ENCODE results near the gene CERKL.
"Not testable (repeated sequence)": the region's sequence is repeated elsewhere in the genome, so short reads cannot be mapped to it uniquely, and the experiment has no call there.

CERKL gene, protein sequence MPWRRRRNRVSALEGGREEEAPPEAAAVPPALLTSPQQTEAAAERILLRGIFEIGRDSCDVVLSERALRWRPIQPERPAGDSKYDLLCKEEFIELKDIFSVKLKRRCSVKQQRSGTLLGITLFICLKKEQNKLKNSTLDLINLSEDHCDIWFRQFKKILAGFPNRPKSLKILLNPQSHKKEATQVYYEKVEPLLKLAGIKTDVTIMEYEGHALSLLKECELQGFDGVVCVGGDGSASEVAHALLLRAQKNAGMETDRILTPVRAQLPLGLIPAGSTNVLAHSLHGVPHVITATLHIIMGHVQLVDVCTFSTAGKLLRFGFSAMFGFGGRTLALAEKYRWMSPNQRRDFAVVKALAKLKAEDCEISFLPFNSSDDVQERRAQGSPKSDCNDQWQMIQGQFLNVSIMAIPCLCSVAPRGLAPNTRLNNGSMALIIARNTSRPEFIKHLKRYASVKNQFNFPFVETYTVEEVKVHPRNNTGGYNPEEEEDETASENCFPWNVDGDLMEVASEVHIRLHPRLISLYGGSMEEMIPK

DNA sequence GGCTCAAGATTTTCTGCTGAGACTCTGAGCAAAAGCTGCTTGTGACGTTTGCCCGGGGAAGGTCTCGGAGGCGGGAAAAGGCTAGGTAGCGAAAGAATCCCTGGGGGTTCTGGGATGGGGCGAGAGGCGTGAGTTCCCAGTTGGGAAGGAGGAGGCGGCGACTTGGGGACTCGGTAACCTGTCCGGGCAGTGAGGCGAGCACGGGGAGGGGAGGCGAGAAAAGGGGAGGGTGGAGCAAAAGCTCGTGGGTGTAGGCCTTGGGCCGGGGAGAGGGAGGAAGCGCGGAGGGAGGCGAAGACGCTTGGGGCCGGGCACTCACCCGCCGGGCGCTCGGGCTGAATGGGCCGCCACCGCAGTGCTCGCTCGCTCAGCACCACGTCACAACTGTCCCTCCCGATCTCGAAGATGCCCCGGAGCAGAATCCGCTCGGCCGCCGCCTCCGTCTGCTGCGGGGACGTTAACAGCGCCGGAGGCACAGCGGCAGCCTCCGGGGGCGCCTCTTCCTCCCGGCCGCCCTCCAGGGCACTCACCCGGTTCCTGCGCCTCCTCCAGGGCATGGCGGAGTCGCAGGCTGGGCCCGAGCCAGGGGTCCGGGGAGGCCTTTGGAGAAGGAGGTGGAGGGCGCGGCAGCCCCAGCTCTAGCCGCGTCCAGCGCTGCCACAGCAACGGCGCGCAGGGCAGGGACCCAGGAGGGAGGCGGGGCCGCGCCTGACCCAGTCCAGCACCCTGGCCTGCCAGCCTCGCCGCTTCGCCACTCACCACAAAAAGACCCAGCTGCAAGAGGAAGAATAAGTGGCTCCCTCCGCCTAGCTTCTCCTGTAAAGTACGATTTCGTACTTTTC lies at the start of gene CERKL:
CERKL (minus strand) TSS at position 656 of the 842 bp plus-strand sequence; CDS start at position 557, 99 bp downstream.
- peak in 1 of 3 experiments; percentile 14 for DNase-seq (ENCODE audit: low read depth in 3 of 3)

DNA sequence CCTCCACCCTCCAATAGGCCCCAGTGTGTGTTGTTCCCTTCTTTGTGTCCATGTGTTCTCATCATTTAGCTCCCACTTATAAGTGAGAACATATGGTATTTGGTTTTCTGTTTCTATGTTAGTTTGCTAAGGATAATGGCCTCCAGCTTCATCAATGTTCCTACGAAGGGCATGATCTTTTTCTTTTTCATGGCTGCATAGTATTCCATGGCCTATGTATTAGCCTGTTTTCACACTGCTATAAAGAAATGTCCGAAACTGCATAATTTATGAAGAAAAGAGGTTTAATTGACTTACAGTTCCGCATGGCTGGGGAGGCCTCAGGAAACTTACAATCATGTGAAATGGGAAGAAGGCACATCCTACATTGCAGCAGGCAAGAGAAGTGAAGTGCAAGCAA lies 45.6 kb upstream of the CERKL start:
- DNase-seq (ENCODE audit: low read depth in 3 of 3), result not testable (repeated sequence)

GRCh38 chr2:181698223-181698622 lies 41.3 kb upstream of the CERKL start:
- DNase-seq (ENCODE audit: low read depth in 3 of 3), result no peak

DNA sequence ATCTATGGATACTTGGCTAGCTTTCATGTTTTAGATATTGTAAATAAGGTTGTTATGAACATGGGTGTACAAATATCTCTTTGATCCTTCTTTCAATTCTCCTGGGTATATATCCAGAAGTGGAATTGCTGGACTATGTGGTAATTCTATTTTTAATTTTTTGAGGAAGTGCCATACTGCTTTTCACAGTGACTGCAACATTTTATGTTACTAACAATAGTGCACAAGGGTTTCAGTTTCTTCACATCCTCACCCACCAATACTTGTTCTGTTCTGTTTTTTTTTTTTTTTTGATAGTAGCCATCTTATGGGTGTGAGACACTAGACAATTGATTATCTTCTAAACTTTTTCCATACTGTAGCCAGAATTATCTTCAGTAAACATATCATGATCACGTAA lies 40.7 kb upstream of the CERKL start:
- DNase-seq (ENCODE audit: low read depth in 3 of 3), result no peak

DNA sequence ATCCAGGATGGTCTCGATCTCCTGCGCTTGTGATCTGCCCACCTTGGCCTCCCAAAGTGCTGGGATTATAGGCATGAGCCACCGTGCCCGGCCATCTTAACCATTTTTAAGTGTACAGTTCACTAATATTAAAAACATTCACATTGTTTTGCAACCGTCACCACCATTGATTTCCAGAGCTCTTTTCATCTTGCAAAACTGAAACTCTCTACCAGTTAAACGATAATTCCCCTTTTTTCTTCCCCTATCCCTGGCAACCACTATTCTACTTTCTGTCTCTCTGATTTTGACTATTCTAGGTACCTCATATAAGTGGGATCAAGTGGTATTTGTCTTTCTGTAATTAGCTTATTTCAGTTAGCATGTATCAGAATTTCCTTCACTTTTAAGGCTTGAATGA lies 40.2 kb upstream of the CERKL start:
- DNase-seq (ENCODE audit: low read depth in 3 of 3), result no peak

GRCh38 chr2:181694271-181694670 lies 37.4 kb upstream of the CERKL start:
- no peak for DNase-seq (ENCODE audit: low read depth in 3 of 3)

DNA sequence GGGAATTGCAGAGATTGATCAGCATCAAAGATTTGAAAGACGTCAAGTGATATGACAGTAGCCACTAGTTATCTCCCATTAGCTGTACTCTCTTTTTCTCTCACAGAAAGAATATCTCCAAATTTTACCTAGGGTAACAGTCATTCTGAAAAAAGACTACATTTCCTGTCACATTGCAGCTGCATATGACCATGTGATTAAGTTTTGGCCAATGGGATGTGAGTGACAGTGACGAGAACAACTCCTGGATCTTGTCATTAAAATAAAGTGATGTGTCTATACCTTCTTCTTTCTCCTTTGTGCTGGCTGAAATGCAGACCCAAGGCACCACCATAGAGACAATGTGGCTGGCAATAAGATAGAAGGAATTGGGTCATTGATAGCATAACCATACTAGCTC lies 34.0 kb upstream of the CERKL start:
- DNase-seq (ENCODE audit: low read depth in 3 of 3), result no peak

DNA sequence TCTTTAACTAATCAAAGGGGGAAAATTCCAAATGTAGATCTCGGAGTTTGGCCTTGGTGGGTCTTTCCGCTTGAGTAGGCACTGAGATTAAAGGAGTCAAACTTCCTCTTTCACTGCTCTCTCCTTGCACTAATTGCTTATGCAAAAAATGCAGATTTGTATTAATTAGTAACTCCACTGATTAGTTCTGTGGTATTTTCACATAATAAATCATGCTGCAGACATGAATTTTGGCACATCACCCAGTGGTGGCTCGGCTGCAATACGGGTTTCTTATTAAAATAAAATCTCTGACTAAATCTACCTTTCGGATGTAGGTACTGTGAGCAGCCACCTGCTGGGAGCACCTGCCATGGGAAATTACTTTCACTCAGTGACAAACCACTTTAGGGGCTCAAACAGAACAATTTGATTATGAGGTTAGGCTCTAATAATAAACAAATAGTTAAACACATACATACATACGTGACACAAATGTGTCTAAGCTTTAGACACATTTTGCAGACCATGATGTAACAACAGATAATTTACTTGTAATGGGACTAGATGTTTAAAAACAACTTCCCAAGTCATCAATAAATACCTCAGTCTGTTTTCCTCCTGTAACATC lies 29.8 kb upstream of the CERKL start:
- no peak for DNase-seq (ENCODE audit: low read depth in 3 of 3)

- no peak for DNase-seq (ENCODE audit: low read depth in 3 of 3)
Measured at GRCh38 chr2:181685150-181685688, 28.3 kb upstream of the CERKL start.

GRCh38 chr2:181684454-181685149 lies 27.7 kb upstream of the CERKL start:
- no peak for DNase-seq (ENCODE audit: low read depth in 3 of 3)

DNA sequence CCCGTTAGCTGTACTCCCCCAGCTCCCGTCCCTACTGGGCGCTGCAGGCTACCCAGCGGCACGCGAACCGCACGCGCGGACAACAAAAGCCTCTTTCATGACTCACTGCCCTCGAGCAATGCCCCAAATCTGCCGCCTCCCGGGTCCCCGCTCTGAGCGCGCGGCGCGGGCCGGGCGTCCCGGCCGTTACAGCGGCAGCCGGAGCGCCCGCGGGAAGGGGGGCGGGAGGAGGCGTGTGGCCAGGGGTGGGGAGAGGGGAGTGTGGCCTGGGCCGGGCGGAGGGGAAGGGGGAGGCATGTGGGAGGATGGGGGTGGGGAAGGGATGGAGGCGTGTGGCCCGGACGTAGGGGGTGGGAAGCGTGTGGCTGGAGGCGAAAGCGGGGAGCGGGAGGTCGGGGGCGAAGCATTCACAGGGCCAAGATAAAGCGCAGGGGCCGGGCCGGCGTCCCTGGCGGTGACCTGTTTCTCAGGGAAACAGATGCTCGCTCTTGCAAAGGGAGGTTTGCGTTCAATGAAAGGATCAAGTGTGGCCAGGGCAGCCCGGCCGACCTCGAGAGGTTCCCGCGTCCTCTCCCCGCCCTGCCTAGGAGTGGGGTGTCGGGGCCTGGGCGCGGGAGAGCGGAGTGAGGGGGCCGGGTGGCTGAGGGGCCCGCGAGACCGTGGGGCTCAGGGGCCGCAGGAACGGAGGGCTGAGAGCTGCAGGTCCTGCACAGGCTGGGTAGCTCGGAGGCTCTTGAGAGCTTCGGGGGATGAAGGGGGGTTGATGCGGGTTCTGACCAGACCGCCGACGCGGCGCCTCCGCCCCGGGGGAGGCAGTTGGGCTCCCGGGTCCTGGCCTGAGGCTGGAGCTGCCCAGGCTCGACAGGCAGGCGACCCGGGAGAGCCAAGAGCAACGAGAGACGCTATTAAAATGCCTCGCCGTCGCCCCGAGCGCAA lies 26.9 kb upstream of the CERKL start:
- DNase-seq (ENCODE audit: low read depth in 3 of 3), result no peak

- DNase-seq (ENCODE audit: low read depth in 3 of 3), result no peak
Measured at GRCh38 chr2:181682795-181683517, 26.1 kb upstream of the CERKL start.

- DNase-seq (ENCODE audit: low read depth in 3 of 3), result no peak
Measured at GRCh38 chr2:181682026-181682789, 25.3 kb upstream of the CERKL start.

DNA sequence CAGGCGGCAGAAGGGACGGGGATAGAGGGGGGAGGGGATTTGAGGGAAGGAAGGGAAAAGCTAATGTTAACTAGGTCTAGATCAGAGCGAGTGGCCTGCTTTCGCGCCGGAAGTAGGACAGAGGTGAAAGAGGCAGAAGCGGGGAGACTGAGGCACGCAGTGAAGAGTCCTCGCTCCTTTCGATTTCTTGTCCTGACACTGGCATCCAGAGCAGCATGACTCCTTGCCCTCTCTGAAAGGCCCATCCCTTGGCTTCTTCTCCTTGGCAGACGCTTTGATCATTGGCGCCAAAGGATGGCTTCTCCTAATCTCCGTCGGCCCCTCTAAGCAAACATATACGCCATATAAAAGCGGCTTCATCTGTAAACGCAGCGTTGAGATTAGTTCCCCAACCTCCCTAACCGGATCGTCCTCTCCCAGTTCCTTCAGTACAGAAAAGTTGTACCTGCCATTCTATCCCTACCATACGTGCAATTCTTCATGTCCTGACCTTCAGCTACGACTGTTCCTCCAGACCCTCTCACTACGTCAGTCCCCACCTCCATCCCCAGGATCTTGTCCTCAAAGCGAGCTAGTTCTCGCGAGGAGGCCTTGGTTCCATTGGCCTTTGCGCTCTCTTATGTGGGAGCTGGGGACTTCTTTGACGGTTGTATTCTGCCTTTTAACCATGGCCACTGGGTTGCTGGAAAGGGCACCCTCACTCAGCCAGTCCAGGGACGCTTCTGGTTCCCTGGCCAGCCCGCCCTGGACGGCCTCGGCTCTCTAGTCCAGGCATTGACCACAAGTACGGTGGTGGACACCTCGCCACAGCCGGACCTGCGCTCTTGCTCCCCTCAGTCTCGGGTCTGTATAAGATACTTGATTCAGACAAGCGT lies 24.3 kb upstream of the CERKL start:
- DNase-seq (ENCODE audit: low read depth in 3 of 3), result no peak

DNA sequence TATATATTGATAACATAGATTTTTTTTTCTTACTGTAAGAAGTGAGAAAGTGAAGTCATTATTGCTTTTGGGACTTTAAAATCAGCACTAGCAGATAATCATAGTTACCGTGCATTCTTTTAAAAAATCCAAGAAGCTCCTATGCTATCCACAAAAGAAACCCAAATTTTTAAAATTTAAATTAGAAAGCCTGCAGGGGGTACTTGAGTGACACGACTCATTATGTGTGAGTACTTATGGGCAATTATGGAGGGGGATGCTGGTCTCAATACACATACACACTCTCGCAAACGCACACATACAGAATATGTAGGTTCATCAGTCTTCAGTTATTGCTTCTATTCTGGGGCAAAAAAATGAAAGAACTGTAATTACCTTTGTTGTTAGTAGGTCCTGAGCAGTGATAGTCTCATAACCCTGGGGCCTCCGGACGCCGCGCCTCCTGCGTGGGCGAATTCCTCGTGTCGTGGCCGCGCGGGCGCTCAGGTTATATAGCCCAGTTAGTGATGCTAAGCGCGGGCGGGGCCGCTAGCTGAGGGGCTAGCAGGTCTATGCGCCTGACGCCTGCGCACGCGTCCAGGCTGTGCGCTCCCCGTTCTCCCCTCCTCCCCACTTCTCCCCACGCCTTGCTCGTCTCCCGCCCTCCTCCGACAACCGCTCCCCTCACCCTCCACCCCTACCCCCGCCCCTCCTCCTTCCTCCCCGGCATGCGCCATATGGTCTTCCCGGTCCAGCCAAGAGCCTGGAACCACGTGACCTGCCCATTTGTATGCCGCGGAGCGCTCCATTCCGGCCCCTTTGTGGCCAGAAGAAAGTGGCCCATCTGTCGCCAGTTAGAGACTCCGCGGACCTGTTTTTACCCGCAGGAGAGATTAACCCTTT lies 23.4 kb upstream of the CERKL start, which contains the start of gene NEUROD1:
NEUROD1 (minus strand) TSS at position 463 of the 882 bp plus-strand sequence. CDS start 1,657 bp downstream, outside the sequence.
- DNase-seq (ENCODE audit: low read depth in 3 of 3), result no peak

GRCh38 chr2:181679544-181679979 lies 22.7 kb upstream of the CERKL start:
- no peak for DNase-seq (ENCODE audit: low read depth in 3 of 3)
